Measurements from ENCODE around the gene COG3.

DNA sequence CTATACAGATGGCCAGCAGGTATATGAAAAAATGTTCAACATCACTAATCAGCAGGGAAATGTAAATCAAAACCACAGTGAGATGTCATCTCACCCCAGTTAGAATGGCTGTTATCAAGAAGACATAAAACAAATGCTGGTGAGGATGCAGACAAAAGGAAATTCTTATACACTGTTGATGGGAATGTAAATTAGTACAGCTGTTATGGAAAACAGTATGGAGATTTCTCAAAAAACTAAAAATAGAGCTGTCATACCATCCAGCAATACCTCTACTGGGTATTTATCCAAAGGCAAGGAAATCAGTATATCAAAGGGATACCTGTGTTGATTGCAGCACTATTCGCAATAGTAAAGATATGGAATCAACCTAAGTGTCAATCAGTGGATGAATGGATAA lies 22.9 kb downstream of the COG3 start:
- TF ChIP-seq EZH2 (IDR thresholded peaks at IDR 0.05) (no peak), POLR2AphosphoS5 (IDR thresholded peaks at IDR 0.05; ENCODE audit: borderline replicate concordance, low read depth, low read length) (no peak), FOXP2 (optimal IDR thresholded peaks at IDR 0.05; ENCODE audit: control extremely low read depth, extremely low read length, insufficient read depth) (no peak)

Data from SK-N-MC (cell line).